ENCODE results near the gene DCAF15. TPM values are rescaled to one million over a fixed set of nuclear protein-coding genes. Genes with fewer than 3 reads are reported as not detected.

DCAF15 gene
- total and polyA plus RNA-seq, 2 experiments from 2014 or later: 39.5 to 81.3 TPM

DNA sequence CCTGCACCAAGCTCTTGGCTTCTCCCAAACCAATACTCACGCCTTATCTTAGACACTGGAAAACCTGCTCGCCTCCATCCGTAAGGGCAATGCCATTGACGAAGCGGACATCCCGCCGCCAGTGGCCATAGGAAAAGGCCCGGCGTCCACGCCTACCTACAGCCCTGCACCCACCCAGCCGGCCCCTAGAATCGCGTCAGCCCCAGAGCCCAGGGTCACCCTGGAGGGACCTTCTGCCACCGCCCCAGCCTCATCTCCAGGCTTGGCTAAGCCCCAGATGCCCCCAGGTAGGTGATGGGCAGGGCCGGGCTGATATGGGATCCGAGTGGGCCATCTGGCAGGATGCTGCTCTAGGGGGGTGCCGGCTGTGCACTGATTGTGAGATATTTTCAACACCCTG, 39.0 kb upstream of the DCAF15 start:
- peaks cover 42% of the 10 kb centered on the region for H3K36me3 Mint-ChIP-seq (ENCODE audit: low read depth)
- no peak overlapping the region for H2AFZ ChIP-seq
- H3K9me3 Mint-ChIP-seq: no peaks in the 10 kb centered on the region
- H3K79me2 ChIP-seq (replicated peaks; ENCODE audit: insufficient read depth): no peaks in the 10 kb centered on the region
- H3K27ac ChIP-seq (ENCODE audit: low read depth): no peak overlapping the region
- no peak overlapping the region for H3K4me2 ChIP-seq
- H3K36me3 ChIP-seq (ENCODE audit: insufficient read depth): peaks cover 6% of the 10 kb centered on the region
- H3K4me3 ChIP-seq: no peak overlapping the region
- TF ChIP-seq STAT1 (IDR thresholded peaks at IDR 0.05; ENCODE audit: unreplicated experiment) (no peak), ZNF114 (CRISPR knock-in tag; IDR thresholded peaks at IDR 0.05) (no peak), EZH2phosphoT487 (IDR thresholded peaks at IDR 0.05; ENCODE audit: unreplicated experiment) (no peak), JUNB (IDR thresholded peaks at IDR 0.05; ENCODE audit: unreplicated experiment) (no peak), CREB1 (CRISPR knock-in tag; IDR thresholded peaks at IDR 0.05; ENCODE audit: low read depth) (no peak), NANOG (IDR thresholded peaks at IDR 0.05; ENCODE audit: borderline replicate concordance) (no peak), EZH2 (IDR thresholded peaks at IDR 0.05; ENCODE audit: low read depth, unreplicated experiment) (no peak)
- TF ChIP-seq, protein P1, sequence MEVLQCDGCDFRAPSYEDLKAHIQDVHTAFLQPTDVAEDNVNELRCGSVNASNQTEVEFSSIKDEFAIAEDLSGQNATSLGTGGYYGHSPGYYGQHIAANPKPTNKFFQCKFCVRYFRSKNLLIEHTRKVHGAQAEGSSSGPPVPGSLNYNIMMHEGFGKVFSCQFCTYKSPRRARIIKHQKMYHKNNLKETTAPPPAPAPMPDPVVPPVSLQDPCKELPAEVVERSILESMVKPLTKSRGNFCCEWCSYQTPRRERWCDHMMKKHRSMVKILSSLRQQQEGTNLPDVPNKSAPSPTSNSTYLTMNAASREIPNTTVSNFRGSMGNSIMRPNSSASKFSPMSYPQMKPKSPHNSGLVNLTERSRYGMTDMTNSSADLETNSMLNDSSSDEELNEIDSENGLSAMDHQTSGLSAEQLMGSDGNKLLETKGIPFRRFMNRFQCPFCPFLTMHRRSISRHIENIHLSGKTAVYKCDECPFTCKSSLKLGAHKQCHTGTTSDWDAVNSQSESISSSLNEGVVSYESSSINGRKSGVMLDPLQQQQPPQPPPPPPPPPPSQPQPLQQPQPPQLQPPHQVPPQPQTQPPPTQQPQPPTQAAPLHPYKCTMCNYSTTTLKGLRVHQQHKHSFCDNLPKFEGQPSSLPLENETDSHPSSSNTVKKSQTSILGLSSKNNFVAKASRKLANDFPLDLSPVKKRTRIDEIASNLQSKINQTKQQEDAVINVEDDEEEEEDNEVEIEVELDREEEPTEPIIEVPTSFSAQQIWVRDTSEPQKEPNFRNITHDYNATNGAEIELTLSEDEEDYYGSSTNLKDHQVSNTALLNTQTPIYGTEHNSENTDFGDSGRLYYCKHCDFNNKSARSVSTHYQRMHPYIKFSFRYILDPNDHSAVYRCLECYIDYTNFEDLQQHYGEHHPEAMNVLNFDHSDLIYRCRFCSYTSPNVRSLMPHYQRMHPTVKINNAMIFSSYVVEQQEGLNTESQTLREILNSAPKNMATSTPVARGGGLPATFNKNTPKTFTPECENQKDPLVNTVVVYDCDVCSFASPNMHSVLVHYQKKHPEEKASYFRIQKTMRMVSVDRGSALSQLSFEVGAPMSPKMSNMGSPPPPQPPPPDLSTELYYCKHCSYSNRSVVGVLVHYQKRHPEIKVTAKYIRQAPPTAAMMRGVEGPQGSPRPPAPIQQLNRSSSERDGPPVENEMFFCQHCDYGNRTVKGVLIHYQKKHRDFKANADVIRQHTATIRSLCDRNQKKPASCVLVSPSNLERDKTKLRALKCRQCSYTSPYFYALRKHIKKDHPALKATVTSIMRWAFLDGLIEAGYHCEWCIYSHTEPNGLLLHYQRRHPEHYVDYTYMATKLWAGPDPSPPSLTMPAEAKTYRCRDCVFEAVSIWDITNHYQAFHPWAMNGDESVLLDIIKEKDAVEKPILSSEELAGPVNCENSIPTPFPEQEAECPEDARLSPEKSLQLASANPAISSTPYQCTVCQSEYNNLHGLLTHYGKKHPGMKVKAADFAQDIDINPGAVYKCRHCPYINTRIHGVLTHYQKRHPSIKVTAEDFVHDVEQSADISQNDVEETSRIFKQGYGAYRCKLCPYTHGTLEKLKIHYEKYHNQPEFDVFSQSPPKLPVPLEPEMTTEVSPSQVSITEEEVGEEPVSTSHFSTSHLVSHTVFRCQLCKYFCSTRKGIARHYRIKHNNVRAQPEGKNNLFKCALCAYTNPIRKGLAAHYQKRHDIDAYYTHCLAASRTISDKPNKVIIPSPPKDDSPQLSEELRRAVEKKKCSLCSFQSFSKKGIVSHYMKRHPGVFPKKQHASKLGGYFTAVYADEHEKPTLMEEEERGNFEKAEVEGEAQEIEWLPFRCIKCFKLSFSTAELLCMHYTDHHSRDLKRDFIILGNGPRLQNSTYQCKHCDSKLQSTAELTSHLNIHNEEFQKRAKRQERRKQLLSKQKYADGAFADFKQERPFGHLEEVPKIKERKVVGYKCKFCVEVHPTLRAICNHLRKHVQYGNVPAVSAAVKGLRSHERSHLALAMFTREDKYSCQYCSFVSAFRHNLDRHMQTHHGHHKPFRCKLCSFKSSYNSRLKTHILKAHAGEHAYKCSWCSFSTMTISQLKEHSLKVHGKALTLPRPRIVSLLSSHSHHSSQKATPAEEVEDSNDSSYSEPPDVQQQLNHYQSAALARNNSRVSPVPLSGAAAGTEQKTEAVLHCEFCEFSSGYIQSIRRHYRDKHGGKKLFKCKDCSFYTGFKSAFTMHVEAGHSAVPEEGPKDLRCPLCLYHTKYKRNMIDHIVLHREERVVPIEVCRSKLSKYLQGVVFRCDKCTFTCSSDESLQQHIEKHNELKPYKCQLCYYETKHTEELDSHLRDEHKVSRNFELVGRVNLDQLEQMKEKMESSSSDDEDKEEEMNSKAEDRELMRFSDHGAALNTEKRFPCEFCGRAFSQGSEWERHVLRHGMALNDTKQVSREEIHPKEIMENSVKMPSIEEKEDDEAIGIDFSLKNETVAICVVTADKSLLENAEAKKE (CRISPR knock-in tag; IDR thresholded peaks at IDR 0.05): no peak
- TF ChIP-seq, protein P2, sequence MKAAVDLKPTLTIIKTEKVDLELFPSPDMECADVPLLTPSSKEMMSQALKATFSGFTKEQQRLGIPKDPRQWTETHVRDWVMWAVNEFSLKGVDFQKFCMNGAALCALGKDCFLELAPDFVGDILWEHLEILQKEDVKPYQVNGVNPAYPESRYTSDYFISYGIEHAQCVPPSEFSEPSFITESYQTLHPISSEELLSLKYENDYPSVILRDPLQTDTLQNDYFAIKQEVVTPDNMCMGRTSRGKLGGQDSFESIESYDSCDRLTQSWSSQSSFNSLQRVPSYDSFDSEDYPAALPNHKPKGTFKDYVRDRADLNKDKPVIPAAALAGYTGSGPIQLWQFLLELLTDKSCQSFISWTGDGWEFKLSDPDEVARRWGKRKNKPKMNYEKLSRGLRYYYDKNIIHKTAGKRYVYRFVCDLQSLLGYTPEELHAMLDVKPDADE (IDR thresholded peaks at IDR 0.05): no peak
- TF ChIP-seq, protein P3, sequence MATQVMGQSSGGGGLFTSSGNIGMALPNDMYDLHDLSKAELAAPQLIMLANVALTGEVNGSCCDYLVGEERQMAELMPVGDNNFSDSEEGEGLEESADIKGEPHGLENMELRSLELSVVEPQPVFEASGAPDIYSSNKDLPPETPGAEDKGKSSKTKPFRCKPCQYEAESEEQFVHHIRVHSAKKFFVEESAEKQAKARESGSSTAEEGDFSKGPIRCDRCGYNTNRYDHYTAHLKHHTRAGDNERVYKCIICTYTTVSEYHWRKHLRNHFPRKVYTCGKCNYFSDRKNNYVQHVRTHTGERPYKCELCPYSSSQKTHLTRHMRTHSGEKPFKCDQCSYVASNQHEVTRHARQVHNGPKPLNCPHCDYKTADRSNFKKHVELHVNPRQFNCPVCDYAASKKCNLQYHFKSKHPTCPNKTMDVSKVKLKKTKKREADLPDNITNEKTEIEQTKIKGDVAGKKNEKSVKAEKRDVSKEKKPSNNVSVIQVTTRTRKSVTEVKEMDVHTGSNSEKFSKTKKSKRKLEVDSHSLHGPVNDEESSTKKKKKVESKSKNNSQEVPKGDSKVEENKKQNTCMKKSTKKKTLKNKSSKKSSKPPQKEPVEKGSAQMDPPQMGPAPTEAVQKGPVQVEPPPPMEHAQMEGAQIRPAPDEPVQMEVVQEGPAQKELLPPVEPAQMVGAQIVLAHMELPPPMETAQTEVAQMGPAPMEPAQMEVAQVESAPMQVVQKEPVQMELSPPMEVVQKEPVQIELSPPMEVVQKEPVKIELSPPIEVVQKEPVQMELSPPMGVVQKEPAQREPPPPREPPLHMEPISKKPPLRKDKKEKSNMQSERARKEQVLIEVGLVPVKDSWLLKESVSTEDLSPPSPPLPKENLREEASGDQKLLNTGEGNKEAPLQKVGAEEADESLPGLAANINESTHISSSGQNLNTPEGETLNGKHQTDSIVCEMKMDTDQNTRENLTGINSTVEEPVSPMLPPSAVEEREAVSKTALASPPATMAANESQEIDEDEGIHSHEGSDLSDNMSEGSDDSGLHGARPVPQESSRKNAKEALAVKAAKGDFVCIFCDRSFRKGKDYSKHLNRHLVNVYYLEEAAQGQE (IDR thresholded peaks at IDR 0.05; ENCODE audit: unreplicated experiment): no peak
- TF ChIP-seq, protein P4, sequence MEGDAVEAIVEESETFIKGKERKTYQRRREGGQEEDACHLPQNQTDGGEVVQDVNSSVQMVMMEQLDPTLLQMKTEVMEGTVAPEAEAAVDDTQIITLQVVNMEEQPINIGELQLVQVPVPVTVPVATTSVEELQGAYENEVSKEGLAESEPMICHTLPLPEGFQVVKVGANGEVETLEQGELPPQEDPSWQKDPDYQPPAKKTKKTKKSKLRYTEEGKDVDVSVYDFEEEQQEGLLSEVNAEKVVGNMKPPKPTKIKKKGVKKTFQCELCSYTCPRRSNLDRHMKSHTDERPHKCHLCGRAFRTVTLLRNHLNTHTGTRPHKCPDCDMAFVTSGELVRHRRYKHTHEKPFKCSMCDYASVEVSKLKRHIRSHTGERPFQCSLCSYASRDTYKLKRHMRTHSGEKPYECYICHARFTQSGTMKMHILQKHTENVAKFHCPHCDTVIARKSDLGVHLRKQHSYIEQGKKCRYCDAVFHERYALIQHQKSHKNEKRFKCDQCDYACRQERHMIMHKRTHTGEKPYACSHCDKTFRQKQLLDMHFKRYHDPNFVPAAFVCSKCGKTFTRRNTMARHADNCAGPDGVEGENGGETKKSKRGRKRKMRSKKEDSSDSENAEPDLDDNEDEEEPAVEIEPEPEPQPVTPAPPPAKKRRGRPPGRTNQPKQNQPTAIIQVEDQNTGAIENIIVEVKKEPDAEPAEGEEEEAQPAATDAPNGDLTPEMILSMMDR (conservative IDR thresholded peaks at IDR 0.05; ENCODE audit: low read depth in 2 of 2): no peak
- H3K4me3 Mint-ChIP-seq: no peak overlapping the region
- DNase-seq (ENCODE audit: low spot score): no peak
- H3K27ac Mint-ChIP-seq: no peak overlapping the region
- peaks cover 5% of the 10 kb centered on the region for H3K27me3 Mint-ChIP-seq (ENCODE audit: insufficient read depth, low read depth, poor library complexity)
- H3F3A ChIP-seq (replicated peaks; ENCODE audit: low read depth): no peaks in the 10 kb centered on the region
- H4K20me1 ChIP-seq (replicated peaks; ENCODE audit: insufficient read depth): no peaks in the 10 kb centered on the region
- H3K4me1 Mint-ChIP-seq: no peaks in the 10 kb centered on the region
- no peak for ATAC-seq
- no peaks in the 10 kb centered on the region for H3K9me2 ChIP-seq (ENCODE audit: insufficient read depth)
- no peaks in the 10 kb centered on the region for H3K4me1 ChIP-seq (ENCODE audit: insufficient read depth)
- no peaks in the 10 kb centered on the region for H3K27me3 ChIP-seq (ENCODE audit: insufficient read depth)

Data from GM23338 (cell line).